Measurements from ENCODE around the gene ISOC2. TPM values are rescaled to one million over a fixed set of nuclear protein-coding genes. Genes with fewer than 3 reads are reported as not detected.

The ISOC2 gene
- total RNA-seq, 1 donor from 2014 or later: 39.8 TPM

DNA sequence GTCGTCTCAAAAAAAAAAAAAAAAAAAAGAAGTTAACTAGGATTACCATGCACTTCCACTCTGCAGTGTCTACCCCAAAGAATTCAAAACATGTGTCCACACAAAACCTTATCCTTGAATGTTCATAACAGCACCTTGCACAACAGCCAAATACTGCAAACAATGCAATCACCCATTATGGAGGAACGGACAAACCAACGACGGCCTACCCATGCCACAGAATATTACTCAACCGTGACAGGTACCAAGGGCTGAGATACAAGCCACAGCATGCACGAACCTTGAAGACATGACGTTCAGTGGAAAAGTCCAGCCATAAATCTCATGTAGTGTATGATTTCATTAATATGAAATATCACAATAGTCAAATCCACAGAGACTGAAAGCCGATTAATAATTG is 15.4 kb downstream of the ISOC2 start:
- H3K27me3 Mint-ChIP-seq (ENCODE audit: low read depth): peaks cover 48% of the 10 kb centered on the region
- H3K27ac Mint-ChIP-seq (ENCODE audit: unreplicated experiment): no peak overlapping the region
- H3K9me3 Mint-ChIP-seq (ENCODE audit: low read depth): no peaks in the 10 kb centered on the region
- H3K4me3 Mint-ChIP-seq (ENCODE audit: unreplicated experiment): no peak overlapping the region
- peaks cover 11% of the 10 kb centered on the region for H3K4me1 Mint-ChIP-seq (ENCODE audit: low read depth)
- H3K36me3 Mint-ChIP-seq (ENCODE audit: low read depth): peaks cover 3% of the 10 kb centered on the region
- no peak for DNase-seq (ENCODE audit: low spot score)
- TF ChIP-seq, protein P1, sequence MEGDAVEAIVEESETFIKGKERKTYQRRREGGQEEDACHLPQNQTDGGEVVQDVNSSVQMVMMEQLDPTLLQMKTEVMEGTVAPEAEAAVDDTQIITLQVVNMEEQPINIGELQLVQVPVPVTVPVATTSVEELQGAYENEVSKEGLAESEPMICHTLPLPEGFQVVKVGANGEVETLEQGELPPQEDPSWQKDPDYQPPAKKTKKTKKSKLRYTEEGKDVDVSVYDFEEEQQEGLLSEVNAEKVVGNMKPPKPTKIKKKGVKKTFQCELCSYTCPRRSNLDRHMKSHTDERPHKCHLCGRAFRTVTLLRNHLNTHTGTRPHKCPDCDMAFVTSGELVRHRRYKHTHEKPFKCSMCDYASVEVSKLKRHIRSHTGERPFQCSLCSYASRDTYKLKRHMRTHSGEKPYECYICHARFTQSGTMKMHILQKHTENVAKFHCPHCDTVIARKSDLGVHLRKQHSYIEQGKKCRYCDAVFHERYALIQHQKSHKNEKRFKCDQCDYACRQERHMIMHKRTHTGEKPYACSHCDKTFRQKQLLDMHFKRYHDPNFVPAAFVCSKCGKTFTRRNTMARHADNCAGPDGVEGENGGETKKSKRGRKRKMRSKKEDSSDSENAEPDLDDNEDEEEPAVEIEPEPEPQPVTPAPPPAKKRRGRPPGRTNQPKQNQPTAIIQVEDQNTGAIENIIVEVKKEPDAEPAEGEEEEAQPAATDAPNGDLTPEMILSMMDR (IDR thresholded peaks at IDR 0.05): no peak

DNA sequence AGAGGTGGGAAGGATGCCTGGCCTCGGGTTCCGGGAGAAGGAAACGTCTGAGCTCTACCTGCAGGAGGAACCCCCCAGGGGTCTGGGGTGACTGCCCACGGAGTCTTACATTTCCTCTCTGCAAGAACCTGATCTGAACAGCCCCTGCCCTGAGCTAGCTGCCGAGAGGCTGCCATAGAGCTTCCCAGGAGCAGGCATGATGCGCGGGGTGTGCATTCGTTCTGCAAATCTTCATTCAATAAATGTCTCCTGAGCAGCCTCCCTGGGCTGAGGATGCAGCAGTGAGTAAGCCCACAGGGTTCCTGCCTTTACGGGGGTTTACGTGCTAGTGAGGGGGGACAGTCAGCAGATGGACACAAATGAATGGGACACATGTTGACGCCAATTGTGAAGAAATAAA is 16.8 kb downstream of the ISOC2 start:
- Mint-ChIP-seq H3K4me3 (ENCODE audit: unreplicated experiment) (no peak overlapping the region), H3K27ac (ENCODE audit: unreplicated experiment) (no peak overlapping the region), H3K27me3 (ENCODE audit: low read depth) (peaks cover 50% of the 10 kb centered on the region), H3K4me1 (ENCODE audit: low read depth) (peaks cover 14% of the 10 kb centered on the region), H3K36me3 (ENCODE audit: low read depth) (peaks cover 3% of the 10 kb centered on the region), H3K9me3 (ENCODE audit: low read depth) (no peaks in the 10 kb centered on the region)
- TF ChIP-seq, protein P1 (IDR thresholded peaks at IDR 0.05): no peak
- no peak for DNase-seq (ENCODE audit: low spot score)

- Mint-ChIP-seq H3K27ac (ENCODE audit: unreplicated experiment) (no peak overlapping the region), H3K4me1 (ENCODE audit: low read depth) (peaks cover 14% of the 10 kb centered on the region), H3K36me3 (ENCODE audit: low read depth) (peaks cover 3% of the 10 kb centered on the region), H3K27me3 (ENCODE audit: low read depth) (peaks cover 57% of the 10 kb centered on the region), H3K9me3 (ENCODE audit: low read depth) (no peaks in the 10 kb centered on the region), H3K4me3 (ENCODE audit: unreplicated experiment) (no peak overlapping the region)
- TF ChIP-seq, protein P1 (IDR thresholded peaks at IDR 0.05): no peak
- no peak for DNase-seq (ENCODE audit: low spot score)
These were observed 17.5 kb downstream of the ISOC2 start for GRCh38 chr19:55443824-55444480.

DNA sequence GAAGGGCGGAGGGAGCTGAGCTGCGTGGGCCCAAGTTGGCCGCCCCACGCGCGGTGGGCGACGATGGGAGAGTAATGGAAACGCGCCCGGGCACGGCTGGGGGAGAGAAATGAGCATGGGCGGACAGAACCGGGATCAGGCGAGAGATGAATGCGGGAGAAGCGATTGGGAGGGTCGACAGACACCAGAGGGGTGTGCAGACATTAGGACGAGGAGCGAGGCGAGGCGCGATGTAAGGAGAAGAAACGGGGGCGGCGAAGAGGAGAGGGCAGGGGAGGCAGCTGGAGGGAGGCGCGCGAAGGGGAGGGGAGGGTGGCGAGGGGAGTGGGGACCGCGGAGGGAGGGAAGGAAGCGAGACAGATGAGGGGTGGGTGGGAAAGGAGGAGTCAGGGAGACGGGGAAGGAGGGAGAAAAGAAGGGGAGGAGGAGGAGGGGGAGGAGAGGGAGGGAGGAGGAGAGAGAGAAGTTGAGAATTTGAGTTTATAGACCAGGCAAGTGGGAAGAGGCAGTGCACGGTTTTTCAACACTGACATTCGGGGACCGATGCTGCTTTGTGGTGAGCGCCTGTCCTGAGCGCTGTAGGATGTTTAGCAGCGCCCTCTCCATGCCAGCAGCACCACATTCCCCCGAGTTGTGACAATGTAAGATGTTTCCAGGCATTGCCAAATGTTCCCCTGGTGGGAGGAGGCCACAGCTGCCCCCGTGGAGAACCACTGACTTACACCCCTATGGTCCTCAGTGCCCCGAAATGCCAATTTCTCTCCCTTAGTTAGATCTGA is 18.2 kb downstream of the ISOC2 start, which contains the start of gene SHISA7:
Gene SHISA7, minus strand, starts transcription at position 256 of the 779 bp plus-strand sequence. CDS start 437 bp downstream, outside the sequence.
- peaks cover 61% of the 10 kb centered on the region for H3K27me3 Mint-ChIP-seq (ENCODE audit: low read depth)
- H3K27ac Mint-ChIP-seq (ENCODE audit: unreplicated experiment): no peak within 1 kb of the TSS

DNA sequence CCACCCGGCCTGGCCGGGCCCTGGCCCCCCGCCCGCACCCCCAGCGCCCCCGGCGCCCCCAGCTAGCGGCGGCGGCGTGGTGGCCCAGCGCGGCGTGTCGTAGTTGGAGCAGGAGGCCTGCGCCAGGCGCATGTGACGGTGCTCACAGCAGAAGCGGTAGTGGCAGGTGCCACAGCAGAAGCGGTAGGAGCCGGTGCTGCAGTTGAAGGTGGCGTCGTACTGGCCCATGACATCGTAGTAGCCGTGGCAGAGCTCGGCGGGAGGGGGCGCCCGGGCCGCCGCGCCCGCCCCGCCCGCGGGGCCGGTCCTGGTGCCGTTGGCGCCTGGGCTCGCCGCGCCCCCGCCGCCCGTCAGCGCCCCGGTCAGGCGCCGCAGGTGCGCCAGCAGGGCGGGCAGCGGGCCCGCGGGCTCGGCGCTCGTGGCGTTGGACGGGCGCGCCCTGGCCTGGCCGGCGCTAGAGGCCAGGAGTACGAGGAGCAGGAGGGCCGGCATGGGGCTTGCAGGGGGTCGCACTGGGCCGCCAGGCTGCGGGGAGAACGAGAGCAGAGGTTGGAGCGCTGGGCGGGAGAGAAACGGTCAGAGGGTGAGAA is 19.0 kb downstream of the ISOC2 start:
- Mint-ChIP-seq H3K4me1 (ENCODE audit: low read depth) (peaks cover 14% of the 10 kb centered on the region), H3K9me3 (ENCODE audit: low read depth) (no peaks in the 10 kb centered on the region), H3K27me3 (ENCODE audit: low read depth) (peaks cover 62% of the 10 kb centered on the region), H3K4me3 (ENCODE audit: unreplicated experiment) (no peak overlapping the region), H3K36me3 (ENCODE audit: low read depth) (peaks cover 3% of the 10 kb centered on the region), H3K27ac (ENCODE audit: unreplicated experiment) (no peak overlapping the region)
- no peak for DNase-seq (ENCODE audit: low spot score)
- TF ChIP-seq, protein P1 (IDR thresholded peaks at IDR 0.05): no peak

More for the DNA sequence above, 18.2 kb downstream of the ISOC2 start, which contains the start of gene SHISA7:
- DNase-seq (ENCODE audit: low spot score): no peak
- no peaks in the 10 kb centered on the region for H3K9me3 Mint-ChIP-seq (ENCODE audit: low read depth)
- TF ChIP-seq, protein P1 (IDR thresholded peaks at IDR 0.05): no peak
- peaks cover 14% of the 10 kb centered on the region for H3K4me1 Mint-ChIP-seq (ENCODE audit: low read depth)
- H3K4me3 Mint-ChIP-seq (ENCODE audit: unreplicated experiment): no peak within 1 kb of the TSS
- peaks cover 3% of the 10 kb centered on the region for H3K36me3 Mint-ChIP-seq (ENCODE audit: low read depth)
